ENCODE measurements around the gene PRICKLE2.

- TF ChIP-seq EZH2phosphoT487 (IDR thresholded peaks at IDR 0.05; ENCODE audit: borderline replicate concordance, low read length) = no peak
- TF ChIP-seq CTCF (IDR thresholded peaks at IDR 0.05; ENCODE audit: low read depth, low read length, poor library complexity, severe bottlenecking) = no peak
Observed at GRCh38 chr3:64148955-64149653, 76.2 kb downstream of the PRICKLE2 start.

Data from DOHH2 (cell line).